ENCODE measurements around the gene ASTN2.

- TF ChIP-seq, protein P1, sequence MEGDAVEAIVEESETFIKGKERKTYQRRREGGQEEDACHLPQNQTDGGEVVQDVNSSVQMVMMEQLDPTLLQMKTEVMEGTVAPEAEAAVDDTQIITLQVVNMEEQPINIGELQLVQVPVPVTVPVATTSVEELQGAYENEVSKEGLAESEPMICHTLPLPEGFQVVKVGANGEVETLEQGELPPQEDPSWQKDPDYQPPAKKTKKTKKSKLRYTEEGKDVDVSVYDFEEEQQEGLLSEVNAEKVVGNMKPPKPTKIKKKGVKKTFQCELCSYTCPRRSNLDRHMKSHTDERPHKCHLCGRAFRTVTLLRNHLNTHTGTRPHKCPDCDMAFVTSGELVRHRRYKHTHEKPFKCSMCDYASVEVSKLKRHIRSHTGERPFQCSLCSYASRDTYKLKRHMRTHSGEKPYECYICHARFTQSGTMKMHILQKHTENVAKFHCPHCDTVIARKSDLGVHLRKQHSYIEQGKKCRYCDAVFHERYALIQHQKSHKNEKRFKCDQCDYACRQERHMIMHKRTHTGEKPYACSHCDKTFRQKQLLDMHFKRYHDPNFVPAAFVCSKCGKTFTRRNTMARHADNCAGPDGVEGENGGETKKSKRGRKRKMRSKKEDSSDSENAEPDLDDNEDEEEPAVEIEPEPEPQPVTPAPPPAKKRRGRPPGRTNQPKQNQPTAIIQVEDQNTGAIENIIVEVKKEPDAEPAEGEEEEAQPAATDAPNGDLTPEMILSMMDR (conservative IDR thresholded peaks at IDR 0.05 in 1 of 2, IDR thresholded peaks at IDR 0.05 in 1 of 2; ENCODE audit: extremely low read depth in 1 of 2, insufficient read depth in 1 of 2, low read depth in 1 of 2, low read length in 2 of 2): no peak
- no peak for TF ChIP-seq EZH2 (IDR thresholded peaks at IDR 0.05; ENCODE audit: borderline replicate concordance, low read length)
Measured at GRCh38 chr9:117073071-117073470, 341.8 kb downstream of the ASTN2 start.
